Fibroblast of the aortic adventitia (primary cell): ENCODE data around the gene FSCN2. TPM values are rescaled to one million over a fixed set of nuclear protein-coding genes. Genes with fewer than 3 reads are reported as not detected.

Source experiments
- DNase-seq: peaks from one replicate; pipeline ENCODE4 v3.0.0-alpha.2; 2010; ENCODE audit warnings: low read depth
- H3K4me3 ChIP-seq: 2 replicates; pipeline ENCODE4 v1.5.1; 2011; ENCODE audit warnings: low read depth, mild to moderate bottlenecking, control low read depth, low read length, moderate library complexity
- CTCF ChIP-seq: IDR thresholded peaks from 2 replicates; pipeline ENCODE4 v1.5.1; 2011; ENCODE audit warnings: mild to moderate bottlenecking, low read length, control low read depth, inconsistent platforms; ENCODE audit not compliant: insufficient read depth
- total RNA-seq: library from RNA; depleted of rRNA; stranded (reverse); fragments of >200 nt; gene quantifications from 2 replicates; pipeline ENCODE4 v1.2.3, GENCODE V29; 2012; ENCODE audit warnings: low replicate concordance

Gene FSCN2
- total RNA-seq, result 1.3 and 1.8 TPM in 2 replicates

GRCh38 chr17:81527591-81528383 is at the start of gene FSCN2:
Gene FSCN2, plus strand, starts transcription at chr17:81528377. Its CDS starts 155 bp downstream, at chr17:81528532.
- TF ChIP-seq CTCF, result peak; percentile 47
- H3K4me3 ChIP-seq, result no peak within 1 kb of the TSS
- DNase-seq, result no peak

- H3K4me3 ChIP-seq, result no peak overlapping the region
- peak; percentile 16 for DNase-seq
- no peak for TF ChIP-seq CTCF
Measured at GRCh38 chr17:81479175-81480071, 48.8 kb upstream of the FSCN2 start.

GRCh38 chr17:81480140-81481072 is 47.8 kb upstream of the FSCN2 start:
- H3K4me3 ChIP-seq, result no peak overlapping the region
- peak; percentile 81 for DNase-seq
- peak; percentile 30 for TF ChIP-seq CTCF

- peak; percentile 52 for DNase-seq
- TF ChIP-seq CTCF, result no peak
Measured at GRCh38 chr17:81481073-81481799, 46.9 kb upstream of the FSCN2 start.

GRCh38 chr17:81481815-81482505 is 46.2 kb upstream of the FSCN2 start:
- H3K4me3 ChIP-seq, result peak overlapping the region; percentile 56
- TF ChIP-seq CTCF, result no peak
- DNase-seq, result no peak

More at GRCh38 chr17:81481073-81481799, 46.9 kb upstream of the FSCN2 start:
- H3K4me3 ChIP-seq, result peak overlapping the region; percentile 56
